HG03060 (cell line): ENCODE results near the gene SLAMF8.
A peak's percentile ranks its signal among the peaks of the same experiment; 100 is the strongest.

Experiments used
- ATAC-seq: cut with Tn5 transposase; IDR thresholded peaks from one replicate; pipeline ENCODE4 v1.9.1; 2021; ENCODE audit warnings: low read depth, moderate number of reproducible peaks; ENCODE audit not compliant: unreplicated experiment

SLAMF8 gene

DNA sequence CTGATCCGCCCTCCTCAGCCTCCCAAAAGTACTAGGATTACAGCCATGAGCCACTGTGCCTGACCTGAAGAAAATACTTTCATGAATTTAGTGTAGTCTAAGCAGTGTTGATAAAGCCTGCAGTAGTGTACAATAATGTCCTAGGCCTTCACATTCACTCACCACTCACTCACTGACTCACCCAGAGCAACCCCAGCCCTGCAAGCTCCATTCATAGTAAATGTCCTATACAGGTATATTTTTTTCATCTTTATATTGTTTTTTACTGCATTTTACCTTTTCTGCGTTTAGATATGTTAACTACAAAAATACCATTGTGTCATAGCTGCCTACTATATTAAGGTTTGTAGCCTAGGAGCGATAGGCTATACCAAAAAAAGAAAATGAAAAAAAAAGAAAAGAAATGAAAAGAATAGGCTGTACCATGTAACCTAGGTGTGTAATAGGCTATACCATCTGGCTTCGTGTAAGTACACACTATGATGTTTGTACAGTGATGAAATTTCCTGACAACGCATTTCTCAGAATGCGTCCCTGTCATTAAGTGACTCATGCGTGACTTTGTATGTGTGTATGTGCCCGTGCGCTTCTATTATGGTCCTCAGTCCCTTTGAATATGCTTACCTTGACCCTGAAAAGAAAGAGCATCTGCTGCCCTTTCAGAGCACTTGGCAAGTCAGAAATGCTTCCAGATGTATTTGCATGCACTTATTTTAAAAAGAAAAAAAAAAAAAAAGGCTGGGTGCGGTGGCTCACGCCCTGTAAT, 9.2 kb upstream of the SLAMF8 start:
- ATAC-seq: no peak

DNA sequence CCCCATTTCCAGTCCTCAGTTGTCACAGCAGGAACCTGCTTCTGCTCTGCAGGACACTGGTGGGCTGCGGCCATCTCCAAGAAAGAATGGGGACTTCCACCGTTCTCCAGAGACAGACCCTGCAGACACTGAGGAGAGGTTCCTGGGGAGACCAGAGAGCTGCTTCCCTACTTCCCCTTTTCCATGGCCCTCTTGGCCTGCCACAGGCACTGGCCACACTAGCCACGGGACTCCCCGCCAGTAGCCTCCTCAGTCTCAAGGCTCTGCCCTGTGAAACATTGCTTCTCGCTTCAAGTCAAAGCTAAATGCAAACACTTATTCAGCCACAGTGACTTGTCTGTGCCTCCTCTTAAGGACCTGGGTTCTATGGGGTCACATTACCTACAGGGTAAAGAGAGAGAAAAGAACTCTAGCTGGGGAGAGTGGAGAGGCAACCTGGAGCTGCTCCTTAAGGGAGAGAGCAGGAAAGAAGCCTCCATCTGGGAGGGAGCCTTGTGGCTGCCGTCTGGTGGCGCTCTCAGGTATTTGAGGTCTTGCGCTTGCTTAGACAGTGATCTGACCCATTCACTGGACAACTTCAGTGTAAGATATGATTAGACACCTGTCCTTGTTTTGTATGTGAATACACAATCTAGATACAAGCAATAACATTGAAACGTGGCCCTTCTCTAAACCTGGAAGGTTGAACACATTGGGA, 5.4 kb upstream of the SLAMF8 start:
- no peak for ATAC-seq

DNA sequence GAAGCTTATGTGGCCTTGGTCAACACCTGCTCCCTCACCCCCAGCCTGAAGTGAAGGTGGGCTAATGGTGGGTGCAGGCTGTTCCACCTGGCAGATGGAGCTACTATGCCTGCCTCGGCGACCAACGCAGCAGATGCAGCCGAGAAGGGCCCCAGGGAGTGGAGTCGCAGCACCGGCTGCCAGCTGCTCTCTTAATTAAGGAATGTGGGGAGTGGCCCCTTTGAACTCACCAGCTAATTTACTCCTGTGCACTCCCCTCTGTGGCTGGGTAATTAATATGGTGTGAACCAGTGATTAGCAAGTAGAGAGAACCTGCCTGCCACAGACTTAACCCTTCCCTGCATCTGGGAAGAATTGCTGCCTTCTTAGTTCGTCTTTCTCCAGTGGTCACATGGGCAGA, 3.3 kb upstream of the SLAMF8 start:
- no peak for ATAC-seq

DNA sequence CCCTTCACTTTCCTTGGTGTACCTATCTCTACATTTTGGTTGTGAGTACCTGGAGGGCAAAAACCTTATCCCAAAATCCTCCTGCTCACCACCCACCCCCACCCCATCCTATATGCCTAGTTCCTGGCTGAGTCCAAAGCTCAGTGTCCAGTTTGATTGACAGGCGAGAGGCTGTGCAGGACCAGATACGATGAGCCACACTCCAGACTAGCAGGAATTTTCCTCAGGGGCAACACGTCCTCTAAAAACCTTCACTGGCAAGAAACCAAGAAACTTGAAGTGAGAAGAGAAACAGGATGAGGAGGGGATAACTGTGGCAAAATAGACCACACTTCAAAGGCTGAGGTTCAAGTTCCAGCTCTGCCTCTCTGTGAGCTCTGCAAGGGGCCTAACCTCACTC, 1.1 kb upstream of the SLAMF8 start:
- ATAC-seq: no peak

- ATAC-seq: no peak
Observed at GRCh38 chr1:159827102-159827490, 423 bp downstream of the SLAMF8 start.

DNA sequence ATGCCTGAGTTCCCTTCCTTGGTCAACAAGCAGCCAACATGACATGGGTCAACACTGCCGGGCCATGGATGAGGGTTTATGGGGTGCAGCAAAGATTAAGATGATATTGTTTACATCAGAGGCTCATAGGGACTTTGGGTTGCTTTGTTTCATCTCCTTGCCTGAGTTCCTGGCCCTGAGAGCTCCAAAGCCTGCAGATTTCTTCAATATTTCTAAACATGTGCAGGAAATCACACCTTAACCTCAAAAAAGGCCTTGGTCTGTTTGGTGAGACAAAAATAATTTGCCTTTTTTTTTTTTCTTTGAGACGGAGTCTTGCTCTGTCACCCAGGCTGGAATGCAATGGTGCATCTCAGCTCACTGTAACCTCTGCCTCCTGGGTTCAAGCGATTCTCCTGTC, 876 bp downstream of the SLAMF8 start:
- no peak for ATAC-seq

DNA sequence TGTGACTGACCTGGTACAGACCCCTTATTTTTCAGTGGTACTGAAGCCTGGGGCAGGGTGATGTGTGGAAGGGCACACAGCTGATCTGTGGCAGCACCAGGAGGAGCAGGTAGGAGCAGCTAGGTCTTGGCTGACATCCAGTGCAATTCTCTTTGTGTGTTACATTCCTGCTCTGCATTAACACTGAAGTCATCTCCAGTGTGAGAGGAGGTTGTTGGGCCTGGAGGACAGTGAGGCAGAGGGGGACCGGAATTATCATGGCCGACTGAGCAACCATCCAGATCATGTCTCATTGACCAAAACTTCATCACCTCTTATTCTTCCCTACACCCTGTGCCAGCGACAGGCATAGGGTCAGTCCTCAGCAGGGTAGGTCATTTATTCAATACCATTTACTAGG, 1.5 kb downstream of the SLAMF8 start:
- ATAC-seq: no peak

DNA sequence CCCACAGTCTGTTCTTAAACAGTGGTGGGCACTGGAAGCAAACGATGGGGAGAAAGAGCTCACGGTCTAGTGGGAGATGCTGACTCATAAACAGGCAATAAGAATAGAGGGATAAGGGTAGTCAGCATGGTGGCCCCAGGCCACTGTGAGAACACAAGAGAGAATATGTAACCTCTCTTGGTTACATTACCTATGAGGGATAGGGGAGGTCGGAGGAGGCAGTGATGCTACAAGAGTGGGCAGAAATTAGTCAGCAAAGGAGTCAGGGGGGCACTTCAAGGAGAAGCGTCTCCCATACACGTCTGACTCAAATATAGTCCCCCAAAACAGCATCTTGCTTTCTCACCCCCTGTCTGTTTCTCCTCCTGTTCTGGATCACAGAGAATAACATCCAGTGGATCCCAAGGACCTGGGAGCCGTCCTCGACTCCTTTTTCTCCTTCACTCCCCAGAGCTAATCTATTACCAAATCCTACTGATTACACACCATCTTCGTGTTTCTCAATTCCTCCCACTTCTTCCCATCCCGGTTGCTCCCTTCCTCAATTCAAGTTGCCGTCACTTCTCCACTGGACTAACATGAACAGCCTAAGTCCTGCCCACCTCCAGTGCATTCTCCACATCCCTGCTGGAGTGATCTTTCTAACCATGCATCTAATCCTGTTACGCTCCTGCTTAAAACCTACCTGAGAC, 2.1 kb downstream of the SLAMF8 start:
- ATAC-seq: no peak

GRCh38 chr1:159829273-159829634, 2.6 kb downstream of the SLAMF8 start:
- peak; percentile 89 for ATAC-seq

- ATAC-seq: no peak
Observed at GRCh38 chr1:159829822-159830465, 3.3 kb downstream of the SLAMF8 start.

GRCh38 chr1:159830722-159831121, 4.0 kb downstream of the SLAMF8 start:
- ATAC-seq: no peak

DNA sequence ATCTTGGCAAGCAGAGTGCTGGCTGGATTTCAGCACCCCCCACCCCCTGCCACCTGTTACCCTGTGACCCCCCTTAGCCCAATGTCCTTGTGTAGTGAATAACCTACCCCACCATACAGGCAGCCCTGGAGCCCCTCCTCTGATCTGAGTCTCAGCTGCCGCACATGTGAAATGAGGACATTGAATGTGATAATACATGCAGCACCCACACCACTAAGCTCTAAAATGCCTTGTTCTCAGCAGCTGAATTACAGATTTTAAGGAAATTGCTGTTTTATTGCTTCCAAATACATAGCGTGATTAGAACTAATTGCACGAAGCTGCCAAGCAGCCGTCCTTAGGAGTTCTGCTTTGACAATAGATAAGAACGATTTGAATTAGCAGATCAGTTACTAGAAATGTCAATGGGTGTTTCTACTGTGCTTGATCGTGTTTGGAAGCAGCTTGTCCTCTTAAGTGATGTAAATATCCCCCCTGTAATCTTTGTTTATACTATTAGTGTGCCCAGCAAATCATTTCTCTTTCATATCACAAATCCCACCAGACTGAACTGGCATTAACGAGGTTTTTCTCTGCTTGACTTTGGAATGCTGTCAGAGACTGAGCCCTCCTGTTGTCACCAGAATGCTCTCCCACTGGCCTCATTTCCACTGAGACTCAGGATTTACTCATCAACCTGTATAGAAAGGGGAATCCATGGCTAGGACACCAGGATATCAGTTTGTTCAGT, 4.9 kb downstream of the SLAMF8 start:
- ATAC-seq: no peak

DNA sequence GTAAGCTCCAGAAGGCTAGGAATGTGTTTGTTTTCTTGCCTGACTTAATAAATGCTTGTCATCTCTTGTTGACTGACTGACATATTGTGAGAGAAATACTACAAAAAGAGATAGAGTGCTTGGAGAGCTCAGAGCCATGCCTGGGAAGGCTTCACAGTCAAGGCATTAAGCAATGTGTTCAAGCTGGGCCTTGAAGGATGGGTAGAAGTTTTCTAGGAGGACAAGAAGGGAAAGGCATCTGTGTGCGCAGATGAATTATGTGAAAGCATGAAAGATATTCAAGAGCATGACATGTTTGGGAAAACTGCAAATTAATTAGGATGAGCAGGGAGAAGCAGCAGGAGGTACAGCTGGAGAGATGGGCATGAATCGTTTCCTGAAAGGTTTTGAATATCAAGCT, 5.6 kb downstream of the SLAMF8 start:
- ATAC-seq: no peak

GRCh38 chr1:159835356-159835755, 8.7 kb downstream of the SLAMF8 start:
- no peak for ATAC-seq

GRCh38 chr1:159835862-159836525, 9.3 kb downstream of the SLAMF8 start:
- no peak for ATAC-seq

DNA sequence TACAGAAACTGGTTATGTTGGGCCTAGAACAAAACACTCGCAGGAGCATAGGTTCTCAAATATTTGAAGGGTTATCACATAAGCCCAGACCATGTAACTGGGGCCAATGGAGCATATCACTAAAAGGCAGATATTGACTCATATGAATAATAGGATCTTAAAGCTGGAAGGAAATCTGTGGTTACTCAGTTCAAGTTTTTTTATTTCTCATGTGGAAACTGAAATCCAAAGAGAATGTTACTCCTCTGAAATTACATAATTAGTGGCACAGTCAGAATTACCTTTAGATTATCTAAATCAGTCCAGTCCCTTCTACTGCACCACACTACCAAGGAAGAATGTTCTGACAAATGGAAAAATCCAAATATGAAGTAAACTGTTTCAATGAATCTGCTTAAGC, 12.0 kb downstream of the SLAMF8 start:
- peak; percentile 17 for ATAC-seq

DNA sequence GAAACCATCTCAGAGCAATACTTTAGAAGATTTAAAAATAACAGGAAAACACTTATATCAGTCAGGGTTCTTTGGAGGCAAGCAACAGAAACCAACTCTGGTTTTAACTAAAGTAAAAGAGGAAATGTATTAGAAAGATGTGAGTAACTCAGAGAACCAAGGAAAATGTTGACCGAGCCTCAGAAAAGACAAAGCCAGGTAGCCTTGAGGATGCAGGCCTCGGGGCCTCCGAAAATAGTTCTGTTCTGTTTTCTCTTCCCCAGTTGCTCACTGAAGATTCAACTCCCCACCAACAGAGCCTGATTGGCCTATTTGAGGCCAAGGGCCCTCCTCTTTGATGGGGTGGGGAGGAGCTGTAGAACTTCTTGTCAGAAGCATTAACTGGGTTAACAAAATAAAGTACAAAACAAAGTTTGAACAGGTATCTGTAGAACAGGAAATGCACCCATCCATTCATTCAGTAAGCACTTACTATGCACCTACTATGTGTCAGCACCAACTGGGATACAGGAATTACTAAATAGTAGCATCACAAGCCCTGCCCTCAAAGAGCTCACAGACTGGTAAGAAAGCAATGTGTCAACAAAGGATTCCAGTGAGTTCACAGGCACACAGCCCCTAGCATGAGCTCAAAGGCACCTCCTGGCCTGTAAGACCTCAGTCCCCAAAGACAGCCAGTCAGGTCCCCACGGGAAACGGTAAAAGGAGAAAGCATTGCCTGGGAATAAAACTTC, 12.6 kb downstream of the SLAMF8 start:
- peak; percentile 75 for ATAC-seq

- ATAC-seq: no peak
Observed at GRCh38 chr1:159841749-159842148, 15.1 kb downstream of the SLAMF8 start.

- ATAC-seq: no peak
Observed at GRCh38 chr1:159843459-159843858, 16.8 kb downstream of the SLAMF8 start.
